ENCODE measurements around the gene FHOD3.

DNA sequence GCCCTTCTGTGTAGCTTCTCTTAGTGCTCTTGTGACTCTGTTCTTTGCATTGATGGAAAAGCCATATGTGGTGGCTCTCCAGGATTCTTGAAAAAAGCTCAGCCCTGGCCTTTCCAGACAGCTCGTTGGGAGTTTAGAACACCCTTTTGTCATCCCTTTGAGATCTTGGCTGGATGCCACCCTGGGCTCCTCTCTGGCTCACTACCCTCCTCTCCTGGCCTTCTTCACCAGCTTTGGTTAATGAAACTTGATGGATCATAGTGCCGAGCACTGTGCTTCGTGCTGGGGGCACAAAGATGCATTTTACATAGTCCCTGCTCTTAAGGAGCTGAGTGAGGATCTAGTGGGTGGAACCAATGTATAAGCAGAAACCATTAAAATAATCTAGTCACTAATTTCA lies 15.6 kb upstream of the FHOD3 start:
- TF ChIP-seq CTCF (IDR thresholded peaks at IDR 0.05; ENCODE audit: low read depth, low read length, missing input control) = no peak
- TF ChIP-seq, protein P1, sequence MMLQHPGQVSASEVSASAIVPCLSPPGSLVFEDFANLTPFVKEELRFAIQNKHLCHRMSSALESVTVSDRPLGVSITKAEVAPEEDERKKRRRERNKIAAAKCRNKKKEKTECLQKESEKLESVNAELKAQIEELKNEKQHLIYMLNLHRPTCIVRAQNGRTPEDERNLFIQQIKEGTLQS (IDR thresholded peaks at IDR 0.05) = no peak
- TF ChIP-seq MAX (IDR thresholded peaks at IDR 0.05) = no peak
- no peak for TF ChIP-seq REST (IDR thresholded peaks at IDR 0.05)
- TF ChIP-seq JUND (IDR thresholded peaks at IDR 0.05) = no peak
- TF ChIP-seq RAD21 (IDR thresholded peaks at IDR 0.05) = no peak
- TF ChIP-seq FOXA1 (IDR thresholded peaks at IDR 0.05) = no peak
- TF ChIP-seq EGR1 (IDR thresholded peaks at IDR 0.05; ENCODE audit: low read depth in 2 of 2) = no peak
